Kidney tubule cell (primary cell): ENCODE measurements around the gene TBC1D3D.
"Not testable (repeated sequence)": the region's sequence is repeated elsewhere in the genome, so short reads cannot be mapped to it uniquely, and the experiment has no call there.

Experiments used
- DNase-seq: peaks from one replicate; pipeline ENCODE4 v3.0.0-alpha.2; 2018; ENCODE audit warnings: low spot score

TBC1D3D gene

GRCh38 chr17:38003676-38004075 lies at the start of gene TBC1D3D:
TSS of gene TBC1D3D (plus strand) at chr17:38003976. CDS start at chr17:38005561, 1,585 bp downstream.
- DNase-seq: not testable (repeated sequence)

GRCh38 chr17:37988960-37989359 lies 14.8 kb upstream of the TBC1D3D start, which contains the start of gene TBC1D3L:
TSS of gene TBC1D3L (minus strand) at chr17:37989060. CDS start at chr17:37987520, 1,540 bp downstream.
- not testable (repeated sequence) for DNase-seq
